Measurements from ENCODE around the gene DDIT3.

The DDIT3 gene

GRCh38 chr12:57552835-57553313 lies 32.6 kb upstream of the DDIT3 start:
- Histone ChIP-seq H3K36me3 (ENCODE audit: control insufficient read depth, insufficient read depth, low read length) (no peaks in the 10 kb centered on the region), H3K4me3 (replicated peaks; ENCODE audit: low read depth, low read length) (no peak overlapping the region), H3K27me3 (replicated peaks; ENCODE audit: control insufficient read depth, insufficient read depth, low read length) (no peaks in the 10 kb centered on the region)
- DNase-seq (ENCODE audit: extremely low read depth, insufficient read length): no peak
- TF ChIP-seq CTCF (IDR thresholded peaks at IDR 0.05; ENCODE audit: insufficient read depth, low read length, poor library complexity, severe bottlenecking): no peak

- Histone ChIP-seq H3K36me3 (ENCODE audit: control insufficient read depth, insufficient read depth, low read length) (no peaks in the 10 kb centered on the region), H3K27me3 (replicated peaks; ENCODE audit: control insufficient read depth, insufficient read depth, low read length) (no peaks in the 10 kb centered on the region), H3K4me3 (replicated peaks; ENCODE audit: low read depth, low read length) (no peak overlapping the region)
- DNase-seq (ENCODE audit: extremely low read depth, insufficient read length): no peak
- TF ChIP-seq CTCF (IDR thresholded peaks at IDR 0.05; ENCODE audit: insufficient read depth, low read length, poor library complexity, severe bottlenecking): no peak
These were observed 32.0 kb upstream of the DDIT3 start for GRCh38 chr12:57552306-57552651.

- no peaks in the 10 kb centered on the region for H3K27me3 ChIP-seq (replicated peaks; ENCODE audit: control insufficient read depth, insufficient read depth, low read length)
- H3K4me3 ChIP-seq (replicated peaks; ENCODE audit: low read depth, low read length): no peak overlapping the region
- H3K36me3 ChIP-seq (ENCODE audit: control insufficient read depth, insufficient read depth, low read length): no peaks in the 10 kb centered on the region
- no peak for DNase-seq (ENCODE audit: extremely low read depth, insufficient read length)
- no peak for TF ChIP-seq CTCF (IDR thresholded peaks at IDR 0.05; ENCODE audit: insufficient read depth, low read length, poor library complexity, severe bottlenecking)
These were observed 31.5 kb upstream of the DDIT3 start for GRCh38 chr12:57551637-57552305.

GRCh38 chr12:57550641-57551549 lies 30.6 kb upstream of the DDIT3 start:
- DNase-seq (ENCODE audit: extremely low read depth, insufficient read length): no peak
- TF ChIP-seq CTCF (IDR thresholded peaks at IDR 0.05; ENCODE audit: insufficient read depth, low read length, poor library complexity, severe bottlenecking): no peak
- no peak overlapping the region for H3K4me3 ChIP-seq (replicated peaks; ENCODE audit: low read depth, low read length)

GRCh38 chr12:57549909-57550640 lies 29.8 kb upstream of the DDIT3 start, which contains the start of gene KIF5A:
Gene KIF5A, plus strand, starts transcription at chr12:57550044. Its CDS starts 228 bp downstream, at chr12:57550272.
- no peaks in the 10 kb centered on the region for H3K27me3 ChIP-seq (replicated peaks; ENCODE audit: control insufficient read depth, insufficient read depth, low read length)
- TF ChIP-seq CTCF (IDR thresholded peaks at IDR 0.05; ENCODE audit: insufficient read depth, low read length, poor library complexity, severe bottlenecking): no peak
- DNase-seq (ENCODE audit: extremely low read depth, insufficient read length): peak; percentile 61
- no peaks in the 10 kb centered on the region for H3K36me3 ChIP-seq (ENCODE audit: control insufficient read depth, insufficient read depth, low read length)
- H3K4me3 ChIP-seq (replicated peaks; ENCODE audit: low read depth, low read length): peak within 1 kb of the TSS; percentile 55

More at GRCh38 chr12:57550641-57551549, 30.6 kb upstream of the DDIT3 start:
- Histone ChIP-seq H3K36me3 (ENCODE audit: control insufficient read depth, insufficient read depth, low read length) (no peaks in the 10 kb centered on the region), H3K27me3 (replicated peaks; ENCODE audit: control insufficient read depth, insufficient read depth, low read length) (no peaks in the 10 kb centered on the region)
